Endometrium (tissue), 2 donors: ENCODE results near the gene PLK5.
"Not testable (repeated sequence)": the region's sequence is repeated elsewhere in the genome, so short reads cannot be mapped to it uniquely, and the experiment has no call there.

Source experiments
- FAIRE-seq: peaks from 2 replicates; lab custom pipeline; 2012; peaks lifted over from hg19 to GRCh38; lab: Jason Lieb, UNC
- donor health status: control.
- donor health status: control.

Gene PLK5

DNA sequence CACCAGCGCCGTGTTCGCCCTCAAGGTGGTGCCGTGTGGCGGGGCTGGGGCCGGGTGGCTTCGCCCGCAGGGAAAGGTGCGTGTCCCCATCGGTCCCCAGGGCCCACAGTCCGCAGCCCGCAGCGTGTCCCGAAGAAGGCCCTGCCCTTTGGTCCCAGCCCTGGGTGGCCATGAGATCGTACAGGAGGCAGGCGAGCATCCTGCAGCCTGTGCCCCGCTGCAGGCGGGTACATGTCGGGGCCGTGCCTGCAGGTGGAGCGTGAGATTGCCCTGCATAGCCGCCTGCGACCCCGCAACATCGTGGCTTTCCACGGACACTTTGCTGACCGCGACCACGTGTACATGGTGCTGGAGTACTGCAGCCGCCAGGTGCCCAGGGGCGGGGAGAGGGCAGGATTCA, 1.5 kb downstream of the PLK5 start:
- FAIRE-seq, result no peak

DNA sequence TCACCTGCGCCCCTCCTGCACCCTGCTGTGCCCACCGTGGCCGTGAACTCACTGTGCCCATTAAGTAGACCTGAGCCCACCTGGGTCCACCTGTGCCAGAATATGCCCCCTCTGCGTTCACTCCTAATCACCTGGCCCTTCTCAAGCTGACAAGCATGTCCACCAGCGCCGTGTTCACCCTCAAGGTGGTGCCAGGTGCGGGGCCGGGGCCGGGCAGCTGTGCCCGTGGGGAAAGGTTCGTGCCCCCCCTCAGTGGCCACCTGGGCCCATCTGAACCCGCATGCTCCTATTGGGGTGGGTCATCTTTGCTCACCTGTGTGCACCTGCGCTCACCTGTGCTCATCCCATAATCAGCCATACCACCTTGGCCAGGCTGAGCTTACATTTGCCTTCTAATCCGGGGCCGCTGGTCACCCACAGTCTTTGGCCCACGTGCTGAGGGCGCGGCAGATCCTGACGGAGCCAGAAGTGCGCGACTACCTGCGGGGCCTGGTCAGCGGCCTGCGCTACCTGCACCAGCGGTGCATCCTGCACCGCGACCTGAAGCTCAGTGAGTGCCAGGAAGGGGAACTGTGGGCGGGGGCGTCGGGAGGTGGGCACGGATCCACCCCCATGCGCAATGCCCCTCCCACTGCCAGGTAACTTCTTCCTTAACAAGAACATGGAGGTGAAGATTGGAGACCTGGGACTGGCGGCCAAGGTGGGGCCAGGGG, 2.3 kb downstream of the PLK5 start:
- no peak for FAIRE-seq

DNA sequence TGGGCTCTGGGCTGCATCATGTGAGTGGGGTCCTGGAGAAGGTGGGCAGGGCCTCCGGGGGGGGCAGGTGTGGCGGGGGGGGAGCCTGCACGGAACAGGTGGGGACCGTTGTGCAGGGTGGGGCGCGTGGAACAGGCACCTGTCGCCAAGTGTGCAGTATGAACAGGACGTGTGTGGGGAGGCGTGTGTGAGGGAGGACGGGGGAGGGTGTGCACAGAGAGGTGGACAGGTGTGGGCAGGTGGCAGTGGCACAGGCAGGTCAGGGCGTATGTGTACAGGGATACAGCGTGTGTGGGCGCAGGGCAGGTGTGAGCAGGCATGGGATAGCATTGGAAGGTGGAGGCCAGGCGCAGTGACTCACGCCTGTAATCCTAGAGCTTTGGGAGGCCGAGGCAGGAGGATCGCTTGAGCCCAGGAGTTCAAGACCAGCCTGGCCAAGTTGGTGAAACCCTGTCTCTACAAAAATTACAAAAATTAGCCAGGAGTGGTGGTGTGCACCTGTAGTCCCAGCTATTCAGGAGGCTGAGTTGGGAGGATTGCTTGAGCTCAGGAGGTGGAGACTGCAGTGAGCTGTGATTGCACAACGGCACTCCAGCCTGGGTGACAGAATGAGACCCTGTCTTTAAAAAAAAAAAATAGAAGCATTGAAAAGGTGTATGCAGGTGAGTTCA, 3.2 kb downstream of the PLK5 start:
- no peak for FAIRE-seq

DNA sequence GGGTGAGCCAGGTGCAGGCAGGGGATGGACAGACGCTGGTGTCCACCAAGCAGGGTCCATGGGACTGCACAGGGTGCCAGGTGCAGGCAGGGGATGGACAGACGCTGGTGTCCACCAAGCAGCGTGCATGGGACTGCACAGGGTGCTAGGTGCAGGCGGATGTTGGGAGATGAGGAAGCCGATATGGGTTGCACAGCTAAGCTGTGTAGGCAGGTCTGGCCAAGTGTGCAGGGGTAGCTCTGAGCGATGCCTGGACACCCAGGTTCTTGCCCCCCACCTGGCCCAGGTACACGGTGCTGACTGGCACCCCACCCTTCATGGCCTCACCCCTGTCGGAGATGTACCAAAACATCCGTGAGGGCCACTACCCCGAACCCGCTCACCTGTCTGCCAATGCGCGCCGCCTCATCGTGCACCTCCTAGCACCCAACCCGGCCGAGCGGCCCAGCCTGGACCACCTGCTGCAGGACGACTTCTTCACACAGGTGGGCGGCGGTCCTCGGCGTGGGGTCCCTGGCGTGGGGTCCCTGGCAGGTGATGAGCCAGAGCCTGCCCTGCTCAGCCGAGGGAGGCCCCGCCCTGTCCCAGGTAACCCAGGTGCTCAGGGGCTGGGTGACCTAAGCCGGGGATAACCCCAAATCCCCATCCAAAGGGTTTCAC, 3.9 kb downstream of the PLK5 start:
- no peak for FAIRE-seq

DNA sequence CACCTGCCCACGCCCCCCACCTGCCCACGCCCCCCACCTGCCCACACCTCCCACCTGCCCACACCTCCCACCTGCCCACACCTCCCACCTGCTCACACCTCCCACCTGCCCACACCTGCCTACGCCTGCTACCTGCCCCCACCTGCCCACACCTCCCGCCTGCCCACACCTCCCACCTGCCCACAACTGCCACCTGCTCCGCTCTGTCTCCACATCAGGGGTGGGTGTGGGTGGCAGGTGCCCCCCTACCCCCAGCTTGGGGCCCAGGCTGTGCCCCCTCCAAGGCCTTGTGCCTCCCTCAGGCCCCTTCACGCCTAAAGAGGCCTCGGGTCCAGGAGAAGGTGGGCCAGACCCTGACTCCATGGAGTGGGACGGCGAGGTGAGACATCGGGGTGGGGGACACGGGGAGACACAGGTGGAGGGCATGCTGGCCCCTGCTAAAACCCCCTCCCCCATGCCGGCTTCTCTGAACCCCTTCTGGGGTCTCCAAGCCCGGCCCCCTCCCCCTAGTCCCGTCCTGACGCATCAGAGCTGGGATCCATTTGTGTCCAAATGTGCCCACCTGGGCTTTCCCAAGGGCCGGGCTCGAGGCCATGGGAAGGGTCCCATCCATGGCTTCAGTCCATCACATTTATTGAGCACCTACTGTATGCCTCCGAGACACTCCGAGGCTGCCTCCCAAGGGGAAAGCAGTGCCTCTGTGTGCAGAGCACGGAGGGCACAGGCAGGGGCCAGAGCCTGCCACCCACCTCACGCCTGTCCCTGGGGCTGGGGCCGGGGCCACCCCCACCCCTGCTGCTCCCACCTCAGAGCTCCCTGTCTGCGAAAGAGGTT, 4.9 kb downstream of the PLK5 start:
- no peak for FAIRE-seq

DNA sequence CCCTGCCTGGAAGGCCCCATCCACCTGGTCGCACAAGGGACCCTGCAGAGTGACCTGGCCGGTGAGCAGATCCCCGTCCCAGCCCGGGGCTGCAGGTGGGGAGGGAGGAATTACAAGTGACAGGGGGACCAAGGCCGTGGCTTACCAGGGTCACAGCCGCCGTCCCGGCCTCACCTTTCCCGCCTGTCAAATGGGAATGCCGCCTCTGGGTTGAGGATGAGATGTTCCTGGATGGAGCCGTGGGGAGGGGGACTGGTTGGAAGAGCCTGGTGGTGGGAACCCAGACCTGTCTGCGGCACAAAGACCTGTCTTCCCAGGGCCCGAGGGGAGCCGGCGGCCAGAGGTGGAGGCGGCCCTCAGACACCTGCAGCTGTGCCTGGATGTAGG, 5.5 kb downstream of the PLK5 start:
- FAIRE-seq, result no peak

DNA sequence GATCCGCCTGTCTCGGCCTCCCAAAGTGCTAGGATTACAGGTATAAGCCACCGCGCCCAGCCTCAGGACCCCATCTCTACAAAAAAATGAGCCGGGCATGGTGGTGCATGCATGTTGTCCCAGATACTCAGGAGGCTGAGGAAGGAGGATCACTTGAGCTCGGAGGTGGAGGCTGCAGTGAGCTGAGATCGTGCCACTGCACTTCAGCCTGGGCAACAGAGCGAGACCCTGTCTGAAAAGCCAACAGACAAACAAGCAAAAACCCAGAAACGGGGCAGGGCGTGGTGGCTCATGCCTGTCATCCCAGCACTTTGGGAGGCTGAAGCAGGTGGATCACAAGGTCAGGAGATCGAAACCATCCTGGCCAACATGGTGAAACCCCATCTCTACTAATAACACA, 7.0 kb downstream of the PLK5 start:
- not testable (repeated sequence) for FAIRE-seq

DNA sequence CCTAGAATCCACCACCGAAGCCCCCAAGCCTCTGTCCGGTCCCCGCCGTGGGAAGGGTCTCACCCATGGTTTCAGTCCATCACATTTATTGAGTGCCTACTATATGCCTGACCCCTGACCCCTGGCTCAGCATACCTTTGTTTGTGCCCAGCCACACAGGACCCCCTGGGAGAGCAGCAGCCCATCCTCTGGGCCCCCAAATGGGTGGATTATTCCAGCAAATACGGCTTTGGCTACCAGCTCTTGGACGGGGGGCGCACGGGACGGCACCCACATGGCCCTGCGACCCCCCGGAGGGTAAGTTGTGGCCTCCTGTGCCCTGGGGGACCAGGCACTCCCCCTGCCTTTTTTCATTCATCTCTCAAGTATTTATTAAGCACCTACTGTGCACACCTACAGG, 7.7 kb downstream of the PLK5 start:
- no peak for FAIRE-seq

DNA sequence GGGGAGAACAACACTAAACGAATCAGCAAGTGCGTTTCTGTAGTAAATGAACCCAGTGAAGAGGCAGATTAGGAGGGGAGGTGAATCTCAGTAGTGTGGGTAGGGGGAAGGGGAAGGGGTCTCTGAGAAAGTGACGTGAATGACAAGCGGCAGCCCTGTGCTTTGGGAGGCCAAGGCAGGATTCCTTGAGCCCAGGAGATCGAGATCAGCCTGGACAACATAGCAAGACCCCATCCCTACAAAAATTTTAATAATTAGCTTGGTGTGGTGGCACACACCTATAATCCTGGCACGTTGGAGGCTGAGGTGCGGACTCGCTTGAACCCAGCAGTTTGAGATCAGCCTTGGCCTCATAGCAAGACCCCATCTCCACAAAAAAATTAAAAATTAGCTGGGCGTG, 8.1 kb downstream of the PLK5 start:
- no peak for FAIRE-seq

DNA sequence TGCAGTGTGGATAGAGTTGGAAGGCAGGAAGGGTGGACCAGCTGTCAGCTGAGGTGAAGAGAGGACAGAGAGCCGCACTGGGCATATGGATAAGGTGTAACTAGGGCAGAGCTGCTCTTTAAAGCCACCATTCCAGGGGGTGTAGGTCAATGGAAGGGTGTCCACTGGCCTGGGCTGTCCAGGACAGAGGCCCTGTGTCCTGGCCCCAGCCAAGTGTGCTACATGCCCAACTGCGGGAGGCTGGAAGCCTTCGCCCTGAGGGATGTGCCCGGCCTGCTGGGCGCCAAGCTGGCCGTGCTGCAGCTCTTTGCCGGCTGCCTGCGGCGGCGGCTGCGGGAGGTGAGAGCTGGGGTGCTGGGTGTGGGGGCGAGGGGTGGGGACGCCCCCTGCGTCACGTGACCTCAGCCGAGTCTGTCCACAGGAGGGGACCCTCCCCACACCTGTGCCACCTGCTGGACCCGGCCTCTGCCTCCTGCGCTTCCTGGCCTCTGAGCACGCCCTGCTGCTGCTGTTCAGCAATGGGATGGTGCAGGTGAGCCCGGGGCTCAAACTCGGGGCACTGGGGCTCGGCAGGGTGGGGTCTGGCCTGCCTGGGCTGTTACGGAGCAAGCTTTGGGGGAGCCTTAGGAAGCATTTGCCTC, 9.8 kb downstream of the PLK5 start:
- no peak for FAIRE-seq

DNA sequence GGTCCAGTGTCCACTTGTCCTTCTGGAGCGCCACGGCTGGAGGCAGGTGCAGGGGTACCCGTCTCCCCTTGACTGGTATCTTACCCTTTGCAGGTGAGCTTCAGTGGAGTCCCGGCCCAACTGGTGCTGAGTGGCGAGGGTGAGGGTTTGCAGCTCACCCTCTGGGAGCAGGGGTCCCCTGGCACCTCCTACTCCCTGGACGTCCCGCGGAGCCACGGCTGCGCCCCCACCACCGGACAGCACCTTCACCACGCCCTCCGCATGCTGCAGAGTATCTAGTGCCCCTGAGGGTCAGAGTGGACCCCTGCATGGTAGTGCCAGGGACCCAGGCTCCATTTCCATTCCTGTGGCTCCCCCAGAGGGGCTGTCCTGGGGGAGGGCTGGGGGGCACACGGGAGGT, 11.1 kb downstream of the PLK5 start:
- no peak for FAIRE-seq

DNA sequence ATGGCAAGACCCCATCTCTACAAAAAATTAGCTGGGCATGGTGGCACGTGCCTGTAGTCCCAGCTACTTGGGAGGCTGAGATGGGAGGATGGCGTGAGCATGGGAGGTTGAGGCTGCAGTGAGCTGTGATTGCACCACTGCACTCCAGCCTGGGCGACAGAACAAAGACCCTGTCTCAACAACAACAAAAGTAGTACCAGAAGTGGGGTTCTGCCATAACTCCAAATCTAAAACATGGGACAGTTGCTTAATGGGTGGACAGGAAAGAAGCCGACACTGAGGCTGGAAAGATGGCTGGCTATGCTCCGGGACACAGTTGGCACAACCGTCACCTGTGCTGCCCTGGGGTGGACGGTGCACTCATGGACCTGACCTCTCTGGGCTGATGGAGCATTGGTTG, 11.8 kb downstream of the PLK5 start:
- not testable (repeated sequence) for FAIRE-seq

DNA sequence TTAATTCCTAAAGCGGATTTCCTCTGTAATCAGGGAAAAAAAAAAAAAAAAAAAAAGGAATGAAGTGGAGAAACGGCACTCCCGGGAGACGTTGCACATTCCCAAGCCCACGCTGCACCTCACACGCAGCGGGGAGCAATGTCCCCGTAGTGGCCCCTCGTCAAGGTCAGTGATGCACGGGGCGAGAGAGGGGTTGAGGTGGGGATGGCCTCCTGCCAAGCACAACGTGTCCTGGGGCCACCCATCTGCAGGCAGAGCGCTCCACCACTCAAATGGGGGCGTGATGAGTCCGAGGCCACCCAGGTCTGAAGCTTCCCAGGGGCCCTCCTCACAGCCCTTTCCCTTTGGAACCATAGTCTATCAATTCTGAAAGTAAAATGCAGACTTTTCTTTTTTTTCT, 15.1 kb downstream of the PLK5 start:
- FAIRE-seq, result no peak

DNA sequence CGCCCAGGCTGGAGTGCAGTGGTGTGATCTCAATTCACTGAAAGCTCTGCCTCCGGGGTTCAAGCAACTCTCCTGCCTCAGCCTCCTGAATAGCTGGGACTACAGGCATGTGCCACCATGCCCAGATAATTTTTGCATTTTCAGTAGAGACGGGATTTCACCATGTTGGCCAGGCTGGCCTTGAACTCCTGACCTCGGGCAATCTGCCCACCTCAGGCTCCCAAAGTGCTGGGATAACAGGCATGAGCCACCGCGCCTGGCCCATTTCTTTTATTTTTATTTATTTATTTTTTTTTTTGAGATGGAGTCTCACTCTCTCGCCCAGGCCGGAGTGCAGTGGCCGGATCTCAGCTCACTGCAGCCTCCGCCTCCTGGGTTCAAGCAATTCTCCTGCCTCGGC, 15.9 kb downstream of the PLK5 start:
- not testable (repeated sequence) for FAIRE-seq

DNA sequence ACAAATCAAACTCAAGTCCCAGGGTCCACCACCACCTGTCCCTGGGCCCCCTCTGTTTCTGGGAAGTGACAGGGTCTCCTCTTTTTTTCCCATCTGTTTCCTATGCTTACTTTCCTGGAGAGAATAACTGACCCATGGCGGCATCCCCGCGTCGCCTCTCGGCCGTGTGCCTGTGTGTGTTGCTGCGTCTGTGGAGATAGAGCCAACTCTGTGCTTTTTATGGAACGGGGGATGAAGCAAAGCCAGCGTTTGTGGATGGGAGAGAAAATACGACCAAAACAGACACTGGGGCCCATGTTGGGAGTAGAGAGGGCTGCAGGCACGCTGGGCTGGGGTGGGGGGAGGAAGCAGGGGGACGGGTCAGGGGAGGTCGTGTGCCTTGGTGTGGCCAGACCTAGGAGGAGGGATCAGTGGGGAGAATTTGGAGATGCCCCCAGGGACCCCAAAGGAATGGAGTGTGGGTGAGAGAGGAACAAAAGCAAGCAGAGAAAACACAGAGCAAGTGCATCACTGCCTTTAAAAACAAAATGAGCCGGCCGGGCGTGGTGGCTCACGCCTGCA, 16.6 kb downstream of the PLK5 start:
- FAIRE-seq, result no peak

DNA sequence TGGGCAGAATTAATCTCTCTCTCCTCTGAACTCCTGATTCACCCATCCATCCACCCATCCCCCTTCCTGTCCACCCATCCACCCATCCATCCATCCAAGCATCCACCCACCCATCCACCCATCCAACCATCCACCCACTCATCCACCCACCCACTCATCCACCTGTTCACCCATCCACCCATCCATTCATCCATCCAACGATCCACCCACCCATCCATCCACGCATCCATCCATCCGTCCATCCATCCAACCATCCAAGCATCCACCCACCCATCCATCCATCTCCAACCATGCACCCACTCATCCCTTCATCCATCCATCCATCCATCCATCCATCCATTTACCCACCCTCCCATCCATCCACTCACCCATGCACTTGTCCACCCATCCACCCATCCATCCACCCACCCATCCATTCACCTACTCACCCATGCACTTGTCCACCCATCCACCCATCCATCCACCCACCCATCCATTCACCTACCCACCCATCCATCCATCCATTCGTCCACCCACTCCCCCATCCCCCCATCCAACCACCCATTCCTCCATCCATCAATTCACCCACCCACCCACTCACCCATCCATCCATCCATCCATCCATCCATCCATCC, 25.6 kb downstream of the PLK5 start:
- no peak for FAIRE-seq

DNA sequence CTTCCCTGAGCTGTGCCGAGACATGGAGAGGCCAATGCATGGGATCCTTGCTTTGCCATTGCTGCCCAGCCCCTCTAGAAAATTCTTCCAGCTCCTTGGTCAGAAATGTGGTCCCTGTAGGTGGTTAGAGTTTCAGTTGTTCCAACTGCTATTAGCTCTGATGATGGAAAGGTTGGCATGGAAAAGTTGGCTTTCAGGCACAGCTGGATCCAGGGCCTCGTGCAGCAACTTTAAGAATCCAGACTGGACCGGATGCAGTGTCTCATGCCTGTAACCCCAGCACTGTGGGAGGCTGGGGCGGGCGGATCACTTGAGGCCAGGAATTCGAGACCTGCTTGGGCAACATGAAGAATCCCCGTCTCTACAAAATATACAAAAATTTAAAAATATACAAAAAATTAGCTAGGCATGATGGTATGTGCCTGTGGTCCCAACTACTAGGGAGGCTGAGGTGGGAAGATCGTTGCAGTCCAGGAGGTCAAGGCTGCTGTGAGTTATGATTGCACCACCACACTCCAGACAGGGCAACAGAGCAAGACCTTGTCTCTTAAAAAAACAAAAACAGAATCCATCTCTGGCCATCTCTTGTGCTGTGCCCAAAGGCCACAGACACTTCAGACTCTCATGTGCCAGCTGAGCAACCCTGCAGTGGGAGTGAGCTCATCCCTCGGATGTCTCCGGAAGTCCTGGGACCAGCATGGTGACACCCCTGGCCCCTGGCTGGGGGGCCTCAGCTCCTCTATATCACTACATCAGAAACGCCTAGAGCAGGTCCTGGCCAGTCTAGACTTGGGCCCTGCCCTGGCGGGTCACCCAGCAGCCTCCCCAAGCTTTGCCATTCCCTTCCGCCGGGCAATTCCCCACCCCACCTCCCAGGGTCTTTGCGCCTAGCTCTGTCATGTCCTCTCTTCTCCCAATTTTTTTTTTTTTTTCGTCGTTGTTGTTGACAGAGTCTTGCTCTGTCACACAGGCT, 27.5 kb downstream of the PLK5 start:
- FAIRE-seq, result no peak

DNA sequence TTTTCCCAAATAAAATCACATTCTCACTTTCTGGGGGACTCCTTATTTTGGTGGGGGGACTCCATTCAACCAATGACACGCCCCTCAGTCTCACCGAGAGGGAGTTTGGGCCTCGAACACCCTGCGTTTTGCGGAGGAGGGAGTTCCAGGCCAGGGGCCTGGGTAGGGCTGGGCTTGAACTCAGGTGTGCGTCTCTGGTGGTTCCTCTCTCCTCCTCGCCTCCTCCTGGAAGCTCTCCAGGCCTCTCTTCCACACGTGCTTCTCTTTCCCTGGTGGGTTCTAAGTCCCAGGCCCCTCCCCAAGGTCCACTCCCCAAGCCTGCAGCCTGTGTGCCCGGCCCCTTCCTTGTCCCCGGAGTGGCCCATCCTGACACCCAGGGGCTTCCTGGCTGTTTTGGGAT, 29.5 kb downstream of the PLK5 start:
- FAIRE-seq, result no peak

DNA sequence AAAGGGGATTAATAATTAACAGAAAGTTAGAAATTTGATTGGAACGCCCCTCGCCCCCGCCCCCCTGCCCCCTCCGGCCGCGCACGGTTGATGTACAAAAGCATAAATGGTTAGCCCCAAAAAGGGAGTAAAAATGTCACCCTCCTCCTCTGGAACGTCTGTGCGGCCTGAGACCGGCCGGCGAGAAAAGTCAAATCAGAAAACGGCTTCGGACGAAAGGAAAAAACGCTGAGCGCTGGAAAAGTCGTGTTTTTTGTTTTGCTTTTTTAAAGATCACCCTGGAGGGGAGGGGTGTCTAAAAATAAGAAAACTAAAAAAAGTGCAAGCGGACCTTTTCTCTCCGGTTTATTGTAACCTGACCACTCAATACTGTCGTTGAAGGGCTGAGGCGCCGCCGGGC, 31.1 kb downstream of the PLK5 start:
- FAIRE-seq, result no peak
